ENCODE measurements around the gene VEZF1. TPM values are rescaled to one million over a fixed set of nuclear protein-coding genes. Genes with fewer than 3 reads are reported as not detected.

Gene VEZF1
- polyA plus RNA-seq, 2 of the 4 experiments (the other 2 are of a cell fraction), result 50.3 to 57.7 TPM

DNA sequence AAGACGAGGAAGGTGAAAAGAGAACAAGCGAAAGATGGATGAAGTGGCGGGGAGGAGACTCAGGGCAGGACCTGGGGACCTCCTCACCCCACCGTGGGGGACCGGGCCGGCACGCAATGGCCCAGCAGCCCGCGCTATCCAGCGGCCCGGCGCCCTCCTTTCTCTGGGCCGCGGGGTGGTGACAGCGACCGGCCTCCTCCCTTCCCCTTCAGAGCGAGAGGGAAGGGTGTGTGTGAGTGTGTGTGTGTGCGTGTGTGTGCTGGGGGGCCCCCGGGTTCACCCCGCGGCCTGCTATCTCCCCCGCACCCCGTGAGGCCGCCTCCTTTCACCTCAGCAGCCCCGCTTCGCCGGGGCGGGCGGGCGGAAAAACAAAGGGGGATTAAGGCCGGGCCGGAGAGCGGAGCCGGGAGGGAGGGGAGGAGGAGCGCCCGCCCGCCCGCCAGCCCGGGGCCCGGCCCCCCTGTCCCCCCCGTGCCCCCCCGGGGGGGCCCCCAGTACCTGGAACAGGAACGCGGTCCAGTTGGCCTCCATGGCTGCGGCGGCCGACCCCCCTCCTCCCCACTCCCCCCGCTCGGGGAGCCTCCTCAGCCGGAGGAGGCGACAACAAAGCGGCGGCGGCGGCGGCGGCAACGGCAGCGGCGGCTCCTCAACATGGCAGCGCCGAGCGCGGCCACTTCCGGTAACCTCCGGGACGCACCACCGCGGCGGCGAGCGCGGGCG lies at the start of gene VEZF1 (continued):
- TF ChIP-seq PBX3 (IDR thresholded peaks at IDR 0.05) (no peak), JUNB (IDR thresholded peaks at IDR 0.05) (no peak; the same call in 1 of the 2 replicates), HOXB5 (CRISPR knock-in tag; IDR thresholded peaks at IDR 0.05) (no peak), PHF8 (IDR thresholded peaks at IDR 0.05; ENCODE audit: borderline replicate concordance, low read depth) (peak; percentile 71), FOSL2 (IDR thresholded peaks at IDR 0.05) (no peak), FOSL2 (CRISPR knock-in tag; IDR thresholded peaks at IDR 0.05) (peak; percentile 25; the same call in 1 of the 2 replicates), MAZ (IDR thresholded peaks at IDR 0.05; ENCODE audit: borderline replicate concordance, low read depth, low read length) (no peak), CBX2 (IDR thresholded peaks at IDR 0.05; ENCODE audit: borderline replicate concordance, low read depth) (no peak), CBX8 (IDR thresholded peaks at IDR 0.05) (no peak), EHMT2 (IDR thresholded peaks at IDR 0.05; ENCODE audit: low read depth) (no peak), POLR2A (IDR thresholded peaks at IDR 0.05; ENCODE audit: low read length) (peak; percentile 18; the same call in 1 of the 2 replicates), FOXS1 (CRISPR knock-in tag; IDR thresholded peaks at IDR 0.05) (no peak), KDM1A (IDR thresholded peaks at IDR 0.05; ENCODE audit: low read depth) (no peak), JUN (IDR thresholded peaks at IDR 0.05) (no peak; a peak in 2 of 5 replicates), POLR2AphosphoS2 (conservative IDR thresholded peaks at IDR 0.05; ENCODE audit: low read length) (no peak), FOSB (CRISPR knock-in tag; IDR thresholded peaks at IDR 0.05) (no peak), GATA3 (IDR thresholded peaks at IDR 0.05; ENCODE audit: borderline replicate concordance) (no peak), ZFP36 (IDR thresholded peaks at IDR 0.05; ENCODE audit: borderline replicate concordance, partially characterized antibody) (no peak), BHLHE40 (IDR thresholded peaks at IDR 0.05; ENCODE audit: low read depth, low read length) (no peak), ESRRA (IDR thresholded peaks at IDR 0.05; ENCODE audit: borderline replicate concordance, low read length) (no peak), MYC (IDR thresholded peaks at IDR 0.05; ENCODE audit: borderline replicate concordance, low read length) (0 out of 2 replicates have a peak, but pooled peaks have one; percentile 43), KDM5A (IDR thresholded peaks at IDR 0.05) (no peak)
- TF ChIP-seq, protein P1, sequence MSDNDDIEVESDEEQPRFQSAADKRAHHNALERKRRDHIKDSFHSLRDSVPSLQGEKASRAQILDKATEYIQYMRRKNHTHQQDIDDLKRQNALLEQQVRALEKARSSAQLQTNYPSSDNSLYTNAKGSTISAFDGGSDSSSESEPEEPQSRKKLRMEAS (IDR thresholded peaks at IDR 0.05), result peak; percentile 69
- TF ChIP-seq, protein P2, sequence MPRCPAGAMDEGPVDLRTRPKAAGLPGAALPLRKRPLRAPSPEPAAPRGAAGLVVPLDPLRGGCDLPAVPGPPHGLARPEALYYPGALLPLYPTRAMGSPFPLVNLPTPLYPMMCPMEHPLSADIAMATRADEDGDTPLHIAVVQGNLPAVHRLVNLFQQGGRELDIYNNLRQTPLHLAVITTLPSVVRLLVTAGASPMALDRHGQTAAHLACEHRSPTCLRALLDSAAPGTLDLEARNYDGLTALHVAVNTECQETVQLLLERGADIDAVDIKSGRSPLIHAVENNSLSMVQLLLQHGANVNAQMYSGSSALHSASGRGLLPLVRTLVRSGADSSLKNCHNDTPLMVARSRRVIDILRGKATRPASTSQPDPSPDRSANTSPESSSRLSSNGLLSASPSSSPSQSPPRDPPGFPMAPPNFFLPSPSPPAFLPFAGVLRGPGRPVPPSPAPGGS (IDR thresholded peaks at IDR 0.05), result no peak; the same call in 2 of the 3 replicates
- TF ChIP-seq, protein P3, sequence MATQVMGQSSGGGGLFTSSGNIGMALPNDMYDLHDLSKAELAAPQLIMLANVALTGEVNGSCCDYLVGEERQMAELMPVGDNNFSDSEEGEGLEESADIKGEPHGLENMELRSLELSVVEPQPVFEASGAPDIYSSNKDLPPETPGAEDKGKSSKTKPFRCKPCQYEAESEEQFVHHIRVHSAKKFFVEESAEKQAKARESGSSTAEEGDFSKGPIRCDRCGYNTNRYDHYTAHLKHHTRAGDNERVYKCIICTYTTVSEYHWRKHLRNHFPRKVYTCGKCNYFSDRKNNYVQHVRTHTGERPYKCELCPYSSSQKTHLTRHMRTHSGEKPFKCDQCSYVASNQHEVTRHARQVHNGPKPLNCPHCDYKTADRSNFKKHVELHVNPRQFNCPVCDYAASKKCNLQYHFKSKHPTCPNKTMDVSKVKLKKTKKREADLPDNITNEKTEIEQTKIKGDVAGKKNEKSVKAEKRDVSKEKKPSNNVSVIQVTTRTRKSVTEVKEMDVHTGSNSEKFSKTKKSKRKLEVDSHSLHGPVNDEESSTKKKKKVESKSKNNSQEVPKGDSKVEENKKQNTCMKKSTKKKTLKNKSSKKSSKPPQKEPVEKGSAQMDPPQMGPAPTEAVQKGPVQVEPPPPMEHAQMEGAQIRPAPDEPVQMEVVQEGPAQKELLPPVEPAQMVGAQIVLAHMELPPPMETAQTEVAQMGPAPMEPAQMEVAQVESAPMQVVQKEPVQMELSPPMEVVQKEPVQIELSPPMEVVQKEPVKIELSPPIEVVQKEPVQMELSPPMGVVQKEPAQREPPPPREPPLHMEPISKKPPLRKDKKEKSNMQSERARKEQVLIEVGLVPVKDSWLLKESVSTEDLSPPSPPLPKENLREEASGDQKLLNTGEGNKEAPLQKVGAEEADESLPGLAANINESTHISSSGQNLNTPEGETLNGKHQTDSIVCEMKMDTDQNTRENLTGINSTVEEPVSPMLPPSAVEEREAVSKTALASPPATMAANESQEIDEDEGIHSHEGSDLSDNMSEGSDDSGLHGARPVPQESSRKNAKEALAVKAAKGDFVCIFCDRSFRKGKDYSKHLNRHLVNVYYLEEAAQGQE (IDR thresholded peaks at IDR 0.05), result no peak

All from A549 (cell line).